Right lobe of liver (tissue), 4 donors: Measurements from ENCODE around the gene MAD2L1BP.
"Not testable (repeated sequence)": the region's sequence is repeated elsewhere in the genome, so short reads cannot be mapped to it uniquely, and the experiment has no call there.

ENCODE experiments used
- POLR2A ChIP-seq: fragments of 450-650 bp; IDR thresholded peaks from one replicate; pipeline ENCODE4 v1.6.1; 2017; ENCODE audit warnings: antibody characterized with exemption, mild to moderate bottlenecking
- TF ChIP-seq, protein P1 (sequence below), 4 donors: fragments of 200-600 bp in 3 of 4; fragments of 450-650 bp in 1 of 4; IDR thresholded peaks; one replicate each; pipeline versions ENCODE4 v1.5.1 to v1.8.0; 2016 to 2022; ENCODE audit warnings: antibody characterized with exemption in 4 of 4, mild to moderate bottlenecking in 2 of 4
- donor health status: DM: no; HTN: no; CAD: no.
- donor health status: DM: no; HTN: no; CAD: no.
- donor health status: DM: no; HTN: yes; CAD: no.

- TF ChIP-seq, protein P1, sequence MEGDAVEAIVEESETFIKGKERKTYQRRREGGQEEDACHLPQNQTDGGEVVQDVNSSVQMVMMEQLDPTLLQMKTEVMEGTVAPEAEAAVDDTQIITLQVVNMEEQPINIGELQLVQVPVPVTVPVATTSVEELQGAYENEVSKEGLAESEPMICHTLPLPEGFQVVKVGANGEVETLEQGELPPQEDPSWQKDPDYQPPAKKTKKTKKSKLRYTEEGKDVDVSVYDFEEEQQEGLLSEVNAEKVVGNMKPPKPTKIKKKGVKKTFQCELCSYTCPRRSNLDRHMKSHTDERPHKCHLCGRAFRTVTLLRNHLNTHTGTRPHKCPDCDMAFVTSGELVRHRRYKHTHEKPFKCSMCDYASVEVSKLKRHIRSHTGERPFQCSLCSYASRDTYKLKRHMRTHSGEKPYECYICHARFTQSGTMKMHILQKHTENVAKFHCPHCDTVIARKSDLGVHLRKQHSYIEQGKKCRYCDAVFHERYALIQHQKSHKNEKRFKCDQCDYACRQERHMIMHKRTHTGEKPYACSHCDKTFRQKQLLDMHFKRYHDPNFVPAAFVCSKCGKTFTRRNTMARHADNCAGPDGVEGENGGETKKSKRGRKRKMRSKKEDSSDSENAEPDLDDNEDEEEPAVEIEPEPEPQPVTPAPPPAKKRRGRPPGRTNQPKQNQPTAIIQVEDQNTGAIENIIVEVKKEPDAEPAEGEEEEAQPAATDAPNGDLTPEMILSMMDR (IDR thresholded peaks at IDR 0.05): not testable (repeated sequence)
- not testable (repeated sequence) for TF ChIP-seq POLR2A
These were observed 27.3 kb downstream of the MAD2L1BP start for GRCh38 chr6:43662948-43663347.
